ENCODE measurements around the gene TEX12.

The TEX12 gene

DNA sequence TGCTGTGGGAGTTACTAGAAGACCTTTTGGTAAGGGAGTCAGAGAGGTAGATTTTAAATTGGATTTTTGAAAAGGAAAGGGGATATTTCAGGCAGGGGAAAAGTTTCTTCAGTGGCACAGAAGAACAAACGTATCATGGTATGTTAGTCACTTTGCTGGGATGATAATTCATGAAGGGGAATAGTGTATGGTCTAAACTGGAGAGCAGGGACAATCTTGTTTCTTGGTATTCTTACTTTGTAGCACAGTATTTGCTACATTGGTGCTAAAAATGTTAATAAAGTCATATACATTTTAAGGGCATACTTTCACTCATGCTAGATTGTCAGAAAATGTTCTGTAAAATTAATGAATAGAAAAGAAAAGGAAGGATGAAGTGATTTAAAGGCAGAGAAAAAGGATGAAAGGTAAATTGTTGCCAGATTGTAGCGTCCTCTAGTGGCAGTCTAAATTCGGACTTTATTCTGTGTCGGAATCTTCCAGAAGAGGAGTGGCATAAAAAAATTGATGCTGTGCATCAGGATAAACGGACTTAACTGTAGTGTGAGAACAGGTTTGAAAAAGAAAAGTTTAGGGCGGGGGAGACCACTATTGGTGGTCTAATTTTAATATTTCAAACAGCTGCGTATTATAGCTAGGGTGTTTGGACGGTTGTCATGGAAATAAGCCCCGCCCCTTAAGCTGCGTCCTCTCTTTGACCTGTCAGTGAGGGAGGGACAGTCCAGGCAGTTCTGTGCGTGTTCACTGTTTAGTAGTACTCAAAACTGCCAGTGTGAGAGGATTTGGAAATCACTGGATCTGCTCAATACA is 7.8 kb downstream of the TEX12 start, which contains the start of gene BCO2:
Gene BCO2 (plus strand): TSS at position 724 of the 810 bp plus-strand sequence. CDS start 90 bp downstream, outside the sequence.
- peak; percentile 95 for ATAC-seq
- TF ChIP-seq ZFP3 (CRISPR knock-in tag; IDR thresholded peaks at IDR 0.05) (no peak), POU6F1 (CRISPR knock-in tag; IDR thresholded peaks at IDR 0.05; ENCODE audit: borderline replicate concordance, low read depth) (no peak), TCF4 (CRISPR knock-in tag; IDR thresholded peaks at IDR 0.05; ENCODE audit: borderline replicate concordance) (no peak), ZNF70 (CRISPR knock-in tag; IDR thresholded peaks at IDR 0.05) (no peak), GLIS3 (CRISPR knock-in tag; IDR thresholded peaks at IDR 0.05) (no peak), ISL1 (CRISPR knock-in tag; IDR thresholded peaks at IDR 0.05) (no peak), OSR1 (CRISPR knock-in tag; IDR thresholded peaks at IDR 0.05) (no peak), CSDC2 (CRISPR knock-in tag; IDR thresholded peaks at IDR 0.05) (no peak), PATZ1 (CRISPR knock-in tag; IDR thresholded peaks at IDR 0.05; ENCODE audit: borderline replicate concordance) (no peak), SNAI2 (CRISPR knock-in tag; IDR thresholded peaks at IDR 0.05) (no peak), BACH2 (CRISPR knock-in tag; IDR thresholded peaks at IDR 0.05; ENCODE audit: borderline replicate concordance) (no peak), TOX (CRISPR knock-in tag; IDR thresholded peaks at IDR 0.05; ENCODE audit: borderline replicate concordance) (no peak), PPARA (CRISPR knock-in tag; IDR thresholded peaks at IDR 0.05; ENCODE audit: borderline replicate concordance) (no peak), CSRNP3 (CRISPR knock-in tag; IDR thresholded peaks at IDR 0.05) (no peak), ZFP30 (CRISPR knock-in tag; IDR thresholded peaks at IDR 0.05) (no peak), RARB (CRISPR knock-in tag; IDR thresholded peaks at IDR 0.05) (no peak), ZNF565 (CRISPR knock-in tag; conservative IDR thresholded peaks at IDR 0.05; ENCODE audit: low read depth) (no peak), CREB5 (CRISPR knock-in tag; IDR thresholded peaks at IDR 0.05; ENCODE audit: low read depth) (no peak)
- TF ChIP-seq, protein P1, sequence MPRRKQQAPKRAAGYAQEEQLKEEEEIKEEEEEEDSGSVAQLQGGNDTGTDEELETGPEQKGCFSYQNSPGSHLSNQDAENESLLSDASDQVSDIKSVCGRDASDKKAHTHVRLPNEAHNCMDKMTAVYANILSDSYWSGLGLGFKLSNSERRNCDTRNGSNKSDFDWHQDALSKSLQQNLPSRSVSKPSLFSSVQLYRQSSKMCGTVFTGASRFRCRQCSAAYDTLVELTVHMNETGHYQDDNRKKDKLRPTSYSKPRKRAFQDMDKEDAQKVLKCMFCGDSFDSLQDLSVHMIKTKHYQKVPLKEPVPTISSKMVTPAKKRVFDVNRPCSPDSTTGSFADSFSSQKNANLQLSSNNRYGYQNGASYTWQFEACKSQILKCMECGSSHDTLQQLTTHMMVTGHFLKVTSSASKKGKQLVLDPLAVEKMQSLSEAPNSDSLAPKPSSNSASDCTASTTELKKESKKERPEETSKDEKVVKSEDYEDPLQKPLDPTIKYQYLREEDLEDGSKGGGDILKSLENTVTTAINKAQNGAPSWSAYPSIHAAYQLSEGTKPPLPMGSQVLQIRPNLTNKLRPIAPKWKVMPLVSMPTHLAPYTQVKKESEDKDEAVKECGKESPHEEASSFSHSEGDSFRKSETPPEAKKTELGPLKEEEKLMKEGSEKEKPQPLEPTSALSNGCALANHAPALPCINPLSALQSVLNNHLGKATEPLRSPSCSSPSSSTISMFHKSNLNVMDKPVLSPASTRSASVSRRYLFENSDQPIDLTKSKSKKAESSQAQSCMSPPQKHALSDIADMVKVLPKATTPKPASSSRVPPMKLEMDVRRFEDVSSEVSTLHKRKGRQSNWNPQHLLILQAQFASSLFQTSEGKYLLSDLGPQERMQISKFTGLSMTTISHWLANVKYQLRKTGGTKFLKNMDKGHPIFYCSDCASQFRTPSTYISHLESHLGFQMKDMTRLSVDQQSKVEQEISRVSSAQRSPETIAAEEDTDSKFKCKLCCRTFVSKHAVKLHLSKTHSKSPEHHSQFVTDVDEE (CRISPR knock-in tag; IDR thresholded peaks at IDR 0.05) = no peak

- no peak for TF ChIP-seq BACH2 (CRISPR knock-in tag; IDR thresholded peaks at IDR 0.05; ENCODE audit: borderline replicate concordance)
- TF ChIP-seq PPARA (CRISPR knock-in tag; IDR thresholded peaks at IDR 0.05; ENCODE audit: borderline replicate concordance) = no peak
- TF ChIP-seq ARNTL (CRISPR knock-in tag; IDR thresholded peaks at IDR 0.05; ENCODE audit: borderline replicate concordance, low read depth) = no peak
- TF ChIP-seq GLIS3 (CRISPR knock-in tag; IDR thresholded peaks at IDR 0.05) = no peak
- TF ChIP-seq ESRRG (CRISPR knock-in tag; IDR thresholded peaks at IDR 0.05) = no peak
- no peak for TF ChIP-seq ISL1 (CRISPR knock-in tag; IDR thresholded peaks at IDR 0.05)
- ATAC-seq = peak; percentile 45
Observed at GRCh38 chr11:112175599-112175952, 8.4 kb downstream of the TEX12 start.
